Epithelial cell of esophagus (primary cell): ENCODE data around the gene NCK2.

Source experiments
- DNase-seq: peaks from one replicate; pipeline ENCODE4 v3.0.0; 2010; ENCODE audit warnings: low read depth
- H3K4me3 ChIP-seq: 2 replicates; pipeline ENCODE4 v1.5.1; 2011; ENCODE audit warnings: mild to moderate bottlenecking, low read length, control low read depth
- CTCF ChIP-seq: IDR thresholded peaks from 2 replicates; pipeline ENCODE4 v1.5.1; 2011; ENCODE audit warnings: low read depth, mild to moderate bottlenecking, low read length, control low read depth, inconsistent platforms; ENCODE audit not compliant: insufficient read depth; ENCODE audit errors: missing control alignments

The NCK2 gene

GRCh38 chr2:105827351-105828096 is 82.8 kb downstream of the NCK2 start:
- no peak overlapping the region for H3K4me3 ChIP-seq
- DNase-seq, result peak; percentile 93
- no peak for TF ChIP-seq CTCF

DNA sequence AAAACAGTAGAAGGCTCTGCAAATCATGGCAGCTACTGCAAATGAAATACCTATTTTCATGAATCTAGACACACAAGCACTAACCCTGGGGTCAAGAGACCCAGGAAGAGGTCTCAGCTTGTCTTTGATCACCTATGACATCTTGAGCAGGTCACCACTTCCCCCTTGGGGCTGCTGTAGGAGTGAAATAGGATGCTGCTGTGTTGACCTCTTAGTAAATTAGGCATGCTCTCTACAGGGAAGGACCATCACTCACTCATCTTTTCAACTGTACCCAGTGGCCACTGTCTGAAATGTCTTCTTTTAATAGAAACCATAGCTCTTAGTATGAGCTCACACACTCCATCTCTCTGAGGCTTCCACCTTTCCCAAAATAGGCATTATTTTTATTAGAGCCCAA is 83.8 kb downstream of the NCK2 start:
- H3K4me3 ChIP-seq, result no peak overlapping the region
- no peak for TF ChIP-seq CTCF
- no peak for DNase-seq

DNA sequence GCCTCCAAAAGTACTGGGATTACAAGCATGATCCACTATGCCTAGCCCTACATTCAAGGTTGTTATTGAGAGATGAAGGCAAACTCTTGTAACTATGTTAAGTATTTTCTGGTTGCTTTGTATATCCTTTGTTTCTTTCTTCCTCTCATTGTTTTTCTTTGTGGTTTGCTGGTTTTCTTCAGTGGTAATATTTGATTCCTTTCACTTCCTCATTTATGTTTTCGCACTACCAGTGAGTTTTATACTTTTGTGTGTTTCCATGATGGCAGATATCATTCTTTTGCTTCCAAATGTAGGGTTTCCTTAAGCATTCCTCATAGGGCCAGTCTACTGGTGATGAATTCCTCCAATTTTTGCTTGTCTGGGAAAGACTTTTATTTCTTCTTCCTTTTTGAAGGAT is 90.2 kb downstream of the NCK2 start:
- no peak overlapping the region for H3K4me3 ChIP-seq
- no peak for DNase-seq
- TF ChIP-seq CTCF, result no peak

GRCh38 chr2:105836341-105836740 is 91.6 kb downstream of the NCK2 start:
- TF ChIP-seq CTCF, result no peak
- H3K4me3 ChIP-seq, result no peak overlapping the region
- no peak for DNase-seq

- TF ChIP-seq CTCF, result no peak
- no peak for DNase-seq
- no peak overlapping the region for H3K4me3 ChIP-seq
Observed at GRCh38 chr2:105836840-105837692, 92.4 kb downstream of the NCK2 start.

DNA sequence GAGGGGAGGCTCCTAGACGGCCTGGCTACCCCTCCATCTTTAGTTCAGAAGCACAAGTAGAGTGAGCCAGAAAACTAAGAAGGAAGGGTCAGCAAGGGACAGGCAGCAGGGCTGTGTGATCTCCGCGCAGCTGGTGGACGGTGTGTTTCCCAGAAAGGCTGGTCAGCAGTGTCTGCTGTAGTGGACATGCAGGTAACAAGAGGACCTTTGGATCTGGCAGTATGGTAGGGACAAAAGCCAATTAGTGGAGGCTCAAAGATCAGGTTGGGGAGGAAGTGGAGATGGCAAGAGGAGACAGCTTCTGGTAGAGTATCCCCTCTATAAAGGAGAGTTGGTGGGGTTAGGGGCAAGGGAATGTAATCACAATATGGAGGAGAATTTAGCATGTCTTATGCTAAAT is 95.1 kb downstream of the NCK2 start:
- H3K4me3 ChIP-seq, result no peak overlapping the region
- DNase-seq, result no peak

More for the DNA sequence above, 95.1 kb downstream of the NCK2 start:
- TF ChIP-seq CTCF, result no peak
